Measurements from ENCODE around the gene PTDSS2. TPM values are rescaled to one million over a fixed set of nuclear protein-coding genes. Genes with fewer than 3 reads are reported as not detected.

The PTDSS2 gene
- total and polyA plus RNA-seq, 2 of the 4 experiments (the other 2 are of a cell fraction), result 23.5 to 26.6 TPM

DNA sequence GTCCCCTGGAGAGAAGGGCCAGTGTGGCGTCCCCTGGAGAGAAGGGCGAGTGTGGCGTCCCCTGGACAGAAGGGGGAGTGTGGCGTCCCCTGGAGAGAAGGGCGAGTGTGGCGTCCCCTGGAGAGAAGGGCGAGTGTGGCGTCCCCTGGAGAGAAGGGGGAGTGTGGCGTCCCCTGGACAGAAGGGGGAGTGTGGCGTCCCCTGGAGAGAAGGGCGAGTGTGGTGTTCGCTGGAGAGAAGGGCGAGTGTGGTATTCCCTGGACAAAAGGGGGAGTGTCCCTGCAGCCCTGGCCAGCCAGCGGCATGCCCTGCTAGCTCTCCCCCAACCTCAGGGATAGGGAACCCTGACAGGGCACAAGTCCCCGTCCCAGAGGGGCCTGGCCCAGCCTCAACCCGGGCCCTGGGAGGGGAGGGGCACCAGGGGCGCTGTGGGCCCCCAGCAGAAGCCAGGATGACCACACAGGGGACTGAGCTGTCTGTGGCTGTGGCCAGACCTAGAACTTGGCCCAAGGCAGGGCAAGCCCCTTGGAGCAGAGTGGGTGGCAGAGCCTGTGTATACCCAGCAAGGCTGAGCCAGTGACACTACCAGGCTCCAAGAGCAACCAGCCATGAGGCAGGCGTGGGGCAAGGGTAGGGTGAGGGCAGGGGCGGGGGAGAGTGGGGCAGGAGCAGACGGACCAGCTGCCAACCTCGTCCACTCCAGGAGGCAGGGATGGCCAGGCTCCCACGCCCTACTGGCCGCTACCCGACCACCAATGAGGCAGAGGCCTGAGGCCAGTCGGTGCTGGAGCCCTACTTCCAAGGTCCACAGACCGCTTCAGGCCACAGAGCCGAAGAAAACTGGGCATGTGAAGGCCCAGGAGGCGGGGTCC lies 81.1 kb downstream of the PTDSS2 start:
- Histone ChIP-seq H4K20me1 (ENCODE audit: insufficient read depth, low read length) (peaks cover 24% of the 10 kb centered on the region), H2BK5ac (ENCODE audit: low read depth, low read length, poor library complexity, severe bottlenecking) (no peak overlapping the region), H2BK15ac (ENCODE audit: low read depth, low read length) (no peak overlapping the region), H3K14ac (replicated peaks; ENCODE audit: low read depth, low read length) (no peak overlapping the region), H4K5ac (ENCODE audit: low read depth, low read length) (no peak overlapping the region), H3K23ac (ENCODE audit: low read depth, low read length) (no peak overlapping the region), H3K9me1 (ENCODE audit: insufficient read depth, low read length) (no peaks in the 10 kb centered on the region; the same call in 1 of the 2 replicates), H3K9me3 (ENCODE audit: control insufficient read depth, insufficient read depth, low read length) (no peaks in the 10 kb centered on the region), H3K27me3 (ENCODE audit: control insufficient read depth, insufficient read depth, low read length) (no peaks in the 10 kb centered on the region), H4K8ac (ENCODE audit: low read depth in 2 of 2, low read length in 2 of 2) (no peak overlapping the region), H3K4ac (ENCODE audit: low read depth, low read length) (no peak overlapping the region), H2BK20ac (ENCODE audit: low read depth, low read length) (no peak overlapping the region), H3K79me1 (ENCODE audit: low read depth in 1 of 2, low read length in 2 of 2) (peaks cover 3 to 23% of the 10 kb centered on the region in 2 experiments; a peak in 3 of 4 replicates), H3K27ac (ENCODE audit: insufficient read depth, low read length) (no peak overlapping the region), H3K18ac (ENCODE audit: low read depth, low read length) (no peak overlapping the region), H3K9ac (ENCODE audit: low read depth, low read length) (no peak overlapping the region), H3K56ac (ENCODE audit: extremely low read depth, insufficient read depth, low read length) (no peak overlapping the region), H3K36me3 (ENCODE audit: control insufficient read depth, insufficient read depth, low read length) (peaks cover 24% of the 10 kb centered on the region; the same call in 1 of the 2 replicates), H2BK120ac (ENCODE audit: low read depth, low read length) (no peak overlapping the region), H4K91ac (ENCODE audit: insufficient read depth, low read depth, low read length) (no peak overlapping the region), H3K4me3 (ENCODE audit: insufficient read depth, low read depth, low read length) (no peak overlapping the region), H2AK9ac (replicated peaks; ENCODE audit: low read depth, low read length, poor library complexity) (no peak overlapping the region), H2AK5ac (ENCODE audit: low read depth, low read length) (no peak overlapping the region), H2AFZ (replicated peaks; ENCODE audit: low read length, poor library complexity) (no peak overlapping the region), H3K4me2 (ENCODE audit: low read depth, low read length) (no peak overlapping the region), H3K4me1 (ENCODE audit: control insufficient read depth, insufficient read depth, low read length) (peaks cover 6% of the 10 kb centered on the region; the same call in 1 of the 2 replicates)
- ChIA-PET CTCF (no interaction called here), POLR2A (ENCODE audit: unreplicated experiment) (no interaction called here)
- 89% methylated on average over 14 of the region's 28 CpGs; no CpG with 5 or more reads in 1 of the 2 experiments for WGBS, 2 experiments (ENCODE audit: extremely low coverage in 2 of 2, insufficient read length in 1 of 2)
- intact Hi-C loops (cut with micrococcal nuclease) (no loop called here), in situ Hi-C loops (cut with MboI; ENCODE audit: low sequenced_read_pairs) (no loop called here), dilution Hi-C loops (cut with HindIII; ENCODE audit: low sequenced_read_pairs, unreplicated experiment) (no loop called here)
- no peak for DNase-seq
- no peak for ATAC-seq (ENCODE audit: low read depth)
- no TSS peak for BruUV-seq (replicated peaks)
- TF ChIP-seq MXI1 (IDR thresholded peaks at IDR 0.05; ENCODE audit: borderline replicate concordance, low read depth, low read length) (no peak), CHD1 (IDR thresholded peaks at IDR 0.05; ENCODE audit: low read depth, low read length) (no peak), MAFK (IDR thresholded peaks at IDR 0.05; ENCODE audit: low read depth, low read length) (no peak), ELK1 (IDR thresholded peaks at IDR 0.05; ENCODE audit: borderline replicate concordance, low read depth, low read length) (no peak), RFX5 (IDR thresholded peaks at IDR 0.05; ENCODE audit: low read depth, low read length) (no peak), RAD21 (IDR thresholded peaks at IDR 0.05; ENCODE audit: low read length) (no peak), CEBPB (IDR thresholded peaks at IDR 0.05; ENCODE audit: low read depth, low read length) (no peak), FOS (IDR thresholded peaks at IDR 0.05; ENCODE audit: low read depth, low read length) (no peak), BHLHE40 (IDR thresholded peaks at IDR 0.05; ENCODE audit: low read depth, low read length) (no peak), RCOR1 (IDR thresholded peaks at IDR 0.05; ENCODE audit: insufficient replicate concordance, low read length) (no peak), NFE2L2 (IDR thresholded peaks at IDR 0.05; ENCODE audit: low read depth, low read length) (no peak), CTCF (conservative IDR thresholded peaks at IDR 0.05; ENCODE audit: low read depth, low read length) (no peak), POLR2A (IDR thresholded peaks at IDR 0.05; ENCODE audit: low read depth, low read length) (no peak), SMC3 (IDR thresholded peaks at IDR 0.05; ENCODE audit: low read depth, low read length) (no peak)
- TF ChIP-seq, protein P1, sequence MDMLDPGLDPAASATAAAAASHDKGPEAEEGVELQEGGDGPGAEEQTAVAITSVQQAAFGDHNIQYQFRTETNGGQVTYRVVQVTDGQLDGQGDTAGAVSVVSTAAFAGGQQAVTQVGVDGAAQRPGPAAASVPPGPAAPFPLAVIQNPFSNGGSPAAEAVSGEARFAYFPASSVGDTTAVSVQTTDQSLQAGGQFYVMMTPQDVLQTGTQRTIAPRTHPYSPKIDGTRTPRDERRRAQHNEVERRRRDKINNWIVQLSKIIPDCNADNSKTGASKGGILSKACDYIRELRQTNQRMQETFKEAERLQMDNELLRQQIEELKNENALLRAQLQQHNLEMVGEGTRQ (IDR thresholded peaks at IDR 0.05; ENCODE audit: low read depth, low read length), result no peak
